ENCODE measurements around the gene ISCA2.

ISCA2 gene

GRCh38 chr14:74475678-74476077 lies 17.9 kb upstream of the ISCA2 start:
- Histone ChIP-seq H3K79me2 (ENCODE audit: insufficient read depth, low read length) (no peaks in the 10 kb centered on the region), H3K9ac (ENCODE audit: low read depth, low read length, poor library complexity, severe bottlenecking) (no peak overlapping the region), H3K9me2 (replicated peaks; ENCODE audit: low read depth, low read length) (no peaks in the 10 kb centered on the region), H3K27me3 (ENCODE audit: insufficient read depth, low read length, poor library complexity, severe bottlenecking) (no peaks in the 10 kb centered on the region), H3K36me3 (ENCODE audit: insufficient read depth, low read length) (peaks cover 6% of the 10 kb centered on the region; the same call in 1 of the 2 replicates), H3K4me2 (ENCODE audit: low read depth, low read length, poor library complexity, severe bottlenecking) (no peak overlapping the region), H3K9me3 (ENCODE audit: insufficient read depth, low read depth, low read length) (no peaks in the 10 kb centered on the region), H4K20me1 (ENCODE audit: insufficient read depth, low read length, poor library complexity, severe bottlenecking) (no peaks in the 10 kb centered on the region), H3K4me1 (ENCODE audit: insufficient read depth, low read length, poor library complexity, severe bottlenecking) (no peaks in the 10 kb centered on the region), H2AFZ (ENCODE audit: low read length) (no peak overlapping the region), H3K4me3 (ENCODE audit: low read length, poor library complexity, severe bottlenecking) (no peak overlapping the region), H3F3A (ENCODE audit: low read depth) (no peaks in the 10 kb centered on the region)
- TF ChIP-seq EZH2phosphoT487 (IDR thresholded peaks at IDR 0.05; ENCODE audit: borderline replicate concordance): no peak
- no peak for TF ChIP-seq CTCF (conservative IDR thresholded peaks at IDR 0.05; ENCODE audit: low read length)

- TF ChIP-seq CTCF (conservative IDR thresholded peaks at IDR 0.05; ENCODE audit: low read length) (no peak), EZH2phosphoT487 (IDR thresholded peaks at IDR 0.05; ENCODE audit: borderline replicate concordance) (no peak)
- no peaks in the 10 kb centered on the region for H3K9me3 ChIP-seq (ENCODE audit: insufficient read depth, low read depth, low read length)
- H3K4me3 ChIP-seq (ENCODE audit: low read length, poor library complexity, severe bottlenecking): no peak overlapping the region
- no peaks in the 10 kb centered on the region for H4K20me1 ChIP-seq (ENCODE audit: insufficient read depth, low read length, poor library complexity, severe bottlenecking)
- H3K4me2 ChIP-seq (ENCODE audit: low read depth, low read length, poor library complexity, severe bottlenecking): no peak overlapping the region
- H2AFZ ChIP-seq (ENCODE audit: low read length): no peak overlapping the region
- no peaks in the 10 kb centered on the region for H3K79me2 ChIP-seq (ENCODE audit: insufficient read depth, low read length)
- no peaks in the 10 kb centered on the region for H3K9me2 ChIP-seq (replicated peaks; ENCODE audit: low read depth, low read length)
- no peaks in the 10 kb centered on the region for H3K4me1 ChIP-seq (ENCODE audit: insufficient read depth, low read length, poor library complexity, severe bottlenecking)
- no peaks in the 10 kb centered on the region for H3F3A ChIP-seq (ENCODE audit: low read depth)
- H3K9ac ChIP-seq (ENCODE audit: low read depth, low read length, poor library complexity, severe bottlenecking): no peak overlapping the region
- H3K36me3 ChIP-seq (ENCODE audit: insufficient read depth, low read length): peaks cover 10% of the 10 kb centered on the region; the same call in 1 of the 2 replicates
- no peaks in the 10 kb centered on the region for H3K27me3 ChIP-seq (ENCODE audit: insufficient read depth, low read length, poor library complexity, severe bottlenecking)
These were observed 17.5 kb upstream of the ISCA2 start for GRCh38 chr14:74476107-74476506.

GRCh38 chr14:74476607-74477006 lies 17.0 kb upstream of the ISCA2 start:
- H3K36me3 ChIP-seq (ENCODE audit: insufficient read depth, low read length): peaks cover 13% of the 10 kb centered on the region; the same call in 1 of the 2 replicates
- H3K9me2 ChIP-seq (replicated peaks; ENCODE audit: low read depth, low read length): no peaks in the 10 kb centered on the region
- no peaks in the 10 kb centered on the region for H4K20me1 ChIP-seq (ENCODE audit: insufficient read depth, low read length, poor library complexity, severe bottlenecking)
- TF ChIP-seq CTCF (conservative IDR thresholded peaks at IDR 0.05; ENCODE audit: low read length) (no peak), EZH2phosphoT487 (IDR thresholded peaks at IDR 0.05; ENCODE audit: borderline replicate concordance) (no peak)
- H3K4me1 ChIP-seq (ENCODE audit: insufficient read depth, low read length, poor library complexity, severe bottlenecking): no peaks in the 10 kb centered on the region
- no peak overlapping the region for H3K9ac ChIP-seq (ENCODE audit: low read depth, low read length, poor library complexity, severe bottlenecking)
- no peaks in the 10 kb centered on the region for H3K79me2 ChIP-seq (ENCODE audit: insufficient read depth, low read length)
- H3K4me3 ChIP-seq (ENCODE audit: low read length, poor library complexity, severe bottlenecking): no peak overlapping the region
- H2AFZ ChIP-seq (ENCODE audit: low read length): no peak overlapping the region
- no peaks in the 10 kb centered on the region for H3K9me3 ChIP-seq (ENCODE audit: insufficient read depth, low read depth, low read length)
- no peaks in the 10 kb centered on the region for H3K27me3 ChIP-seq (ENCODE audit: insufficient read depth, low read length, poor library complexity, severe bottlenecking)
- H3K4me2 ChIP-seq (ENCODE audit: low read depth, low read length, poor library complexity, severe bottlenecking): no peak overlapping the region
- H3F3A ChIP-seq (ENCODE audit: low read depth): no peaks in the 10 kb centered on the region

All from Loucy (cell line).